ENCODE results near the gene B3GNT3.

GRCh38 chr19:17826508-17827056, 31.6 kb downstream of the B3GNT3 start:
- TF ChIP-seq POLR2A (IDR thresholded peaks at IDR 0.05; ENCODE audit: extremely low read depth, insufficient read length) (no peak), CTCF (IDR thresholded peaks at IDR 0.05; ENCODE audit: low read depth, low read length) (no peak)

Data from NB4 (cell line).